ENCODE results near the gene CXCR6. TPM values are rescaled to one million over a fixed set of nuclear protein-coding genes. Genes with fewer than 3 reads are reported as not detected.

The CXCR6 gene
- total RNA-seq, 1 donor from 2014 or later = not detected

GRCh38 chr3:45951946-45952345, 8.7 kb downstream of the CXCR6 start:
- peaks cover 25% of the 10 kb centered on the region for H3K36me3 Mint-ChIP-seq
- H3K27ac Mint-ChIP-seq = no peak overlapping the region
- Histone ChIP-seq H4K20me1 (ENCODE audit: low read depth) (no peaks in the 10 kb centered on the region), H3K36me3 (peaks cover 3% of the 10 kb centered on the region), H3K4me1 (no peaks in the 10 kb centered on the region), H3F3A (ENCODE audit: low read depth) (no peaks in the 10 kb centered on the region), H3K9ac (no peak overlapping the region), H3K4me2 (no peak overlapping the region), H3K9me3 (ENCODE audit: low read depth) (no peaks in the 10 kb centered on the region), H3K4me3 (no peak overlapping the region), H2AFZ (replicated peaks) (no peak overlapping the region), H3K27ac (no peak overlapping the region), H3K27me3 (no peaks in the 10 kb centered on the region), H3K79me2 (ENCODE audit: low read depth) (no peaks in the 10 kb centered on the region)
- no peaks in the 10 kb centered on the region for H3K4me1 Mint-ChIP-seq
- peaks cover 2% of the 10 kb centered on the region for H3K27me3 Mint-ChIP-seq (ENCODE audit: insufficient read depth, low read depth)
- no peak for DNase-seq (ENCODE audit: low spot score)
- H3K4me3 Mint-ChIP-seq = no peak overlapping the region
- TF ChIP-seq EZH2phosphoT487 (IDR thresholded peaks at IDR 0.05) (no peak), CTCF (IDR thresholded peaks at IDR 0.05) (no peak), EZH2 (IDR thresholded peaks at IDR 0.05) (no peak)
- no peaks in the 10 kb centered on the region for H3K9me3 Mint-ChIP-seq

GRCh38 chr3:45952456-45952855, 9.2 kb downstream of the CXCR6 start:
- Mint-ChIP-seq H3K4me1 (no peaks in the 10 kb centered on the region), H3K36me3 (peaks cover 22% of the 10 kb centered on the region), H3K27me3 (ENCODE audit: insufficient read depth, low read depth) (peaks cover 2% of the 10 kb centered on the region), H3K27ac (no peak overlapping the region), H3K4me3 (no peak overlapping the region), H3K9me3 (no peaks in the 10 kb centered on the region)
- H3K27ac ChIP-seq = no peak overlapping the region
- H3K4me2 ChIP-seq = no peak overlapping the region
- H2AFZ ChIP-seq (replicated peaks) = no peak overlapping the region
- no peaks in the 10 kb centered on the region for H3K9me3 ChIP-seq (ENCODE audit: low read depth)
- no peaks in the 10 kb centered on the region for H4K20me1 ChIP-seq (ENCODE audit: low read depth)
- no peaks in the 10 kb centered on the region for H3K4me1 ChIP-seq
- H3F3A ChIP-seq (ENCODE audit: low read depth) = no peaks in the 10 kb centered on the region
- H3K36me3 ChIP-seq = peaks cover 8% of the 10 kb centered on the region
- no peaks in the 10 kb centered on the region for H3K79me2 ChIP-seq (ENCODE audit: low read depth)
- DNase-seq (ENCODE audit: low spot score) = no peak
- H3K4me3 ChIP-seq = no peak overlapping the region
- no peak overlapping the region for H3K9ac ChIP-seq
- no peak for TF ChIP-seq EZH2 (IDR thresholded peaks at IDR 0.05)
- H3K27me3 ChIP-seq = no peaks in the 10 kb centered on the region

GRCh38 chr3:45953536-45953935, 10.3 kb downstream of the CXCR6 start:
- Mint-ChIP-seq H3K27ac (no peak overlapping the region), H3K27me3 (ENCODE audit: insufficient read depth, low read depth) (peaks cover 2% of the 10 kb centered on the region), H3K4me3 (no peak overlapping the region), H3K9me3 (no peaks in the 10 kb centered on the region), H3K36me3 (peaks cover 18% of the 10 kb centered on the region), H3K4me1 (no peaks in the 10 kb centered on the region)
- no peak overlapping the region for H2AFZ ChIP-seq (replicated peaks)
- no peak for DNase-seq (ENCODE audit: low spot score)
- TF ChIP-seq EZH2phosphoT487 (IDR thresholded peaks at IDR 0.05) = no peak
- no peak for TF ChIP-seq EZH2 (IDR thresholded peaks at IDR 0.05)
- no peak for TF ChIP-seq CTCF (IDR thresholded peaks at IDR 0.05)
- no peaks in the 10 kb centered on the region for H3K9me3 ChIP-seq (ENCODE audit: low read depth)
- no peak overlapping the region for H3K27ac ChIP-seq
- no peaks in the 10 kb centered on the region for H3K4me1 ChIP-seq
- H3K36me3 ChIP-seq = peaks cover 8% of the 10 kb centered on the region
- H3K27me3 ChIP-seq = no peaks in the 10 kb centered on the region
- no peaks in the 10 kb centered on the region for H3K79me2 ChIP-seq (ENCODE audit: low read depth)
- no peaks in the 10 kb centered on the region for H3F3A ChIP-seq (ENCODE audit: low read depth)
- H3K4me2 ChIP-seq = no peak overlapping the region
- H4K20me1 ChIP-seq (ENCODE audit: low read depth) = no peaks in the 10 kb centered on the region
- H3K4me3 ChIP-seq = no peak overlapping the region
- no peak overlapping the region for H3K9ac ChIP-seq

- no peaks in the 10 kb centered on the region for H3K27me3 ChIP-seq
- Mint-ChIP-seq H3K9me3 (no peaks in the 10 kb centered on the region), H3K36me3 (peaks cover 26% of the 10 kb centered on the region), H3K4me1 (no peaks in the 10 kb centered on the region), H3K27me3 (ENCODE audit: insufficient read depth, low read depth) (peaks cover 2% of the 10 kb centered on the region), H3K27ac (no peak overlapping the region), H3K4me3 (no peak overlapping the region)
- H4K20me1 ChIP-seq (ENCODE audit: low read depth) = no peaks in the 10 kb centered on the region
- no peak overlapping the region for H3K4me2 ChIP-seq
- H3K9me3 ChIP-seq (ENCODE audit: low read depth) = no peaks in the 10 kb centered on the region
- H3K9ac ChIP-seq = no peak overlapping the region
- H3K79me2 ChIP-seq (ENCODE audit: low read depth) = no peaks in the 10 kb centered on the region
- H3K27ac ChIP-seq = no peak overlapping the region
- H3K36me3 ChIP-seq = peaks cover 8% of the 10 kb centered on the region
- H3K4me1 ChIP-seq = no peaks in the 10 kb centered on the region
- H3F3A ChIP-seq (ENCODE audit: low read depth) = no peaks in the 10 kb centered on the region
- TF ChIP-seq EZH2 (IDR thresholded peaks at IDR 0.05) (no peak), EZH2phosphoT487 (IDR thresholded peaks at IDR 0.05) (no peak), CTCF (IDR thresholded peaks at IDR 0.05) (no peak)
- no peak for DNase-seq (ENCODE audit: low spot score)
- H2AFZ ChIP-seq (replicated peaks) = no peak overlapping the region
- H3K4me3 ChIP-seq = no peak overlapping the region
These were observed 11.0 kb downstream of the CXCR6 start for GRCh38 chr3:45954306-45954705.
